ENCODE results near the gene WARS2.

The WARS2 gene

GRCh38 chr1:119147661-119148090, 7.2 kb upstream of the WARS2 start:
- TF ChIP-seq CTCF (conservative IDR thresholded peaks at IDR 0.05; ENCODE audit: low read length) = no peak; the same call in 1 of the 2 replicates
- no peak overlapping the region for H3K4me3 ChIP-seq (ENCODE audit: low read length)
- DNase-seq (ENCODE audit: low read depth) = peak; percentile 58

GRCh38 chr1:119146466-119146865, 6.0 kb upstream of the WARS2 start:
- no peak overlapping the region for H3K4me3 ChIP-seq (ENCODE audit: low read length)
- no peak for DNase-seq (ENCODE audit: low read depth)
- no peak for TF ChIP-seq CTCF (conservative IDR thresholded peaks at IDR 0.05; ENCODE audit: low read length)

GRCh38 chr1:119144813-119145212, 4.4 kb upstream of the WARS2 start:
- H3K4me3 ChIP-seq (ENCODE audit: low read length) = no peak overlapping the region
- no peak for TF ChIP-seq CTCF (conservative IDR thresholded peaks at IDR 0.05; ENCODE audit: low read length)
- no peak for DNase-seq (ENCODE audit: low read depth)

GRCh38 chr1:119143706-119144105, 3.3 kb upstream of the WARS2 start:
- no peak overlapping the region for H3K4me3 ChIP-seq (ENCODE audit: low read length)
- peak; percentile 18 for DNase-seq (ENCODE audit: low read depth)
- no peak for TF ChIP-seq CTCF (conservative IDR thresholded peaks at IDR 0.05; ENCODE audit: low read length)

- no peak for DNase-seq (ENCODE audit: low read depth)
- no peak overlapping the region for H3K4me3 ChIP-seq (ENCODE audit: low read length)
- no peak for TF ChIP-seq CTCF (conservative IDR thresholded peaks at IDR 0.05; ENCODE audit: low read length)
These were observed 1.2 kb upstream of the WARS2 start for GRCh38 chr1:119141660-119142059.

GRCh38 chr1:119141020-119141424, 569 bp upstream of the WARS2 start:
- H3K4me3 ChIP-seq (ENCODE audit: low read length) = peak overlapping the region; percentile 83
- peak; percentile 42 for DNase-seq (ENCODE audit: low read depth)
- peak; percentile 44 for TF ChIP-seq CTCF (conservative IDR thresholded peaks at IDR 0.05; ENCODE audit: low read length)

- peak overlapping the region; percentile 83 for H3K4me3 ChIP-seq (ENCODE audit: low read length)
- no peak for DNase-seq (ENCODE audit: low read depth)
- TF ChIP-seq CTCF (conservative IDR thresholded peaks at IDR 0.05; ENCODE audit: low read length) = no peak
These were observed 636 bp downstream of the WARS2 start for GRCh38 chr1:119139857-119140176.

All from AG10803 (cell line).